Esophagus squamous epithelium (tissue), 5 donors: ENCODE data around the gene HAPSTR1. TPM values are rescaled to one million over a fixed set of nuclear protein-coding genes. Genes with fewer than 3 reads are reported as not detected.
A peak's percentile ranks its signal among the peaks of the same experiment; 100 is the strongest.

ENCODE experiments used
- DNase-seq: peaks from one replicate; lab custom pipeline; 2025; lab: John Stamatoyannopoulos, UW
- H3K27ac ChIP-seq, 4 donors: fragments of 200-600 bp; sonication (generic); one replicate each; pipeline ENCODE4 v1.5.1; 2016 to 2019; ENCODE audit warnings: mild to moderate bottlenecking in 1 of 4
- H3K27me3 ChIP-seq, 4 donors: fragments of 200-600 bp; sonication (generic); 1 replicate in 3 of 4; 2 replicates in 1 of 4; pipeline versions ENCODE4 v1.5.1 to v1.6.0; 2017 to 2021; ENCODE audit warnings: antibody characterized with exemption in 1 of 4
- H3K36me3 ChIP-seq, 3 donors: fragments of 200-600 bp; sonication (generic); one replicate each; pipeline ENCODE4 v1.5.1; 2016 to 2019
- H3K4me1 ChIP-seq, 3 donors: fragments of 200-600 bp; sonication (generic); one replicate each; pipeline ENCODE4 v1.5.1; 2017 to 2019
- H3K4me3 ChIP-seq, 4 donors: fragments of 200-600 bp; sonication (generic); 1 replicate in 3 of 4; 2 replicates in 1 of 4; pipeline ENCODE4 v1.5.1; 2016 to 2019; ENCODE audit warnings: mild to moderate bottlenecking in 2 of 4, moderate library complexity in 1 of 4
- H3K9me3 ChIP-seq, 3 donors: fragments of 200-600 bp; sonication (generic); one replicate each; pipeline ENCODE4 v1.5.1; 2016 to 2019
- POLR2A ChIP-seq, 4 donors: fragments of 450-650 bp; IDR thresholded peaks; one replicate each; pipeline ENCODE4 v1.6.1; 2017; ENCODE audit warnings: antibody characterized with exemption in 4 of 4, mild to moderate bottlenecking in 4 of 4, moderate library complexity in 3 of 4
- WGBS, 2 donors: methylation state at CpG; one replicate each; pipeline ENCODE4 v1.1.5; 2018; 5-methylcytosine and 5-hydroxymethylcytosine counted together
- intact Hi-C: fragments of 100-400 bp; cut with DNase I; formaldehyde crosslinking; loops from one replicate; pipeline ENCODE4 v1.15.0; 2022
- total RNA-seq, 4 donors: library from RNA; depleted of rRNA; stranded (reverse); fragments of >200 nt; gene quantifications; one replicate each; pipeline ENCODE4 v1.1.0, GENCODE V29; 2016
- TF ChIP-seq, protein P1 (sequence below), 6 experiments: fragments of 450-650 bp in 4 of 6; fragments of 200-600 bp in 2 of 6; sonication (generic) in 2 of 6; IDR thresholded peaks; one replicate each; pipeline ENCODE4 v1.5.1; 2016 to 2019; ENCODE audit warnings: antibody characterized with exemption in 6 of 6, mild to moderate bottlenecking in 4 of 6, moderate library complexity in 4 of 6
- donor health status: DM: yes; HTN: yes; CAD: no.

Gene HAPSTR1
- total RNA-seq, 4 donors from 2014 or later = 37.8 to 59.8 (median 47.0) TPM

GRCh38 chr16:9095171-9095570, 3.7 kb downstream of the HAPSTR1 start:
- intact Hi-C loops = no loop called here
- H3K9me3 ChIP-seq = no peaks in the 10 kb centered on the region
- DNase-seq = no peak
- H3K4me1 ChIP-seq = peaks cover 43 to 80% (median 70%) of the 10 kb centered on the region in 3 donors
- peak overlapping the region in 1 of 4 donors; percentile 100 for H3K27ac ChIP-seq
- no peaks in the 10 kb centered on the region for H3K27me3 ChIP-seq
- peak overlapping the region in 3 of 4 donors; percentile 86 to 98 (median 96) for H3K4me3 ChIP-seq
- no peak for TF ChIP-seq POLR2A (IDR thresholded peaks at IDR 0.05)
- TF ChIP-seq, protein P1, sequence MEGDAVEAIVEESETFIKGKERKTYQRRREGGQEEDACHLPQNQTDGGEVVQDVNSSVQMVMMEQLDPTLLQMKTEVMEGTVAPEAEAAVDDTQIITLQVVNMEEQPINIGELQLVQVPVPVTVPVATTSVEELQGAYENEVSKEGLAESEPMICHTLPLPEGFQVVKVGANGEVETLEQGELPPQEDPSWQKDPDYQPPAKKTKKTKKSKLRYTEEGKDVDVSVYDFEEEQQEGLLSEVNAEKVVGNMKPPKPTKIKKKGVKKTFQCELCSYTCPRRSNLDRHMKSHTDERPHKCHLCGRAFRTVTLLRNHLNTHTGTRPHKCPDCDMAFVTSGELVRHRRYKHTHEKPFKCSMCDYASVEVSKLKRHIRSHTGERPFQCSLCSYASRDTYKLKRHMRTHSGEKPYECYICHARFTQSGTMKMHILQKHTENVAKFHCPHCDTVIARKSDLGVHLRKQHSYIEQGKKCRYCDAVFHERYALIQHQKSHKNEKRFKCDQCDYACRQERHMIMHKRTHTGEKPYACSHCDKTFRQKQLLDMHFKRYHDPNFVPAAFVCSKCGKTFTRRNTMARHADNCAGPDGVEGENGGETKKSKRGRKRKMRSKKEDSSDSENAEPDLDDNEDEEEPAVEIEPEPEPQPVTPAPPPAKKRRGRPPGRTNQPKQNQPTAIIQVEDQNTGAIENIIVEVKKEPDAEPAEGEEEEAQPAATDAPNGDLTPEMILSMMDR (IDR thresholded peaks at IDR 0.05) = no peak
- WGBS, 2 donors = 5 to 9% methylated on average over 1 of the region's 1 CpG
- H3K36me3 ChIP-seq = peaks cover 0 to 45% (median 3%) of the 10 kb centered on the region in 3 donors

- peaks cover 43 to 80% (median 74%) of the 10 kb centered on the region in 3 donors for H3K4me1 ChIP-seq
- intact Hi-C loops = no loop called here
- peaks cover 2 to 52% (median 3%) of the 10 kb centered on the region in 3 donors for H3K36me3 ChIP-seq
- H3K9me3 ChIP-seq = no peaks in the 10 kb centered on the region
- peak overlapping the region in 2 of 4 donors; percentile 86 to 98 for H3K4me3 ChIP-seq
- no peak for DNase-seq
- no peak for TF ChIP-seq POLR2A (IDR thresholded peaks at IDR 0.05)
- TF ChIP-seq, protein P1 (IDR thresholded peaks at IDR 0.05) = no peak
- peak overlapping the region in 2 of 4 donors; percentile 11 to 27 for H3K27ac ChIP-seq
- no peaks in the 10 kb centered on the region for H3K27me3 ChIP-seq
- WGBS, 2 donors = 30 to 64% methylated on average over 1 of the region's 1 CpG
Observed at GRCh38 chr16:9095656-9096397, 4.4 kb downstream of the HAPSTR1 start.

DNA sequence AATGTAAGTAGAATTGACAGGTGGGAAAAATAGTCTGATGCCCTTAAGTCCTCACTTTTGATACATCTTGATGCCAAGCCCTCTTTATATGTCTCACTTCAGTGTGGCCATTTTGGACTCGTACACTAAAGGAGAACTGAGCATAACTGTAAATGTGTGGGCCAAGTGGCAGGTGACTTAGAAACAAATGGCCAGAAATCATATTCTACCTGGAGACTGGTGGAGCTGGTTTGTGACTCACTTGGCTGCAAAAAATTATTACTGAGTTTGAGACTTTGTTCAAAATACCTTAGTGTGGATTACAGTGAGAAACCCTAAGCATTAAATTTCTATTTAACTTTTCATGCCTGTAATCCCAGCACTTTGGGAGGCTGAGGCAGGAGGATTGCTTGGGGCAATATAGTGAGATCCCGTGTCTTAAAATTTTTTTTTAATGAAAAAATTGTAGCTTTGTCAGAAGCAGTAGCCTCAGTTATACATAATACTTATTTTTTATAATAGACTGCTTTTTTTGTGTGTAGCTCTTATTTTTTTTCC, 5.0 kb downstream of the HAPSTR1 start:
- 33 to 40% methylated on average over 2 of the region's 2 CpGs for WGBS, 2 donors
- Histone ChIP-seq H3K4me1 (peaks cover 43 to 86% (median 78%) of the 10 kb centered on the region in 3 donors), H3K4me3 (peak overlapping the region in 1 of 4 donors; percentile 98), H3K36me3 (peaks cover 3 to 58% (median 8%) of the 10 kb centered on the region in 3 donors), H3K9me3 (no peaks in the 10 kb centered on the region), H3K27me3 (no peaks in the 10 kb centered on the region), H3K27ac (peak overlapping the region in 2 of 4 donors; percentile 11 to 27)
- TF ChIP-seq POLR2A (IDR thresholded peaks at IDR 0.05) = no peak
- TF ChIP-seq, protein P1 (IDR thresholded peaks at IDR 0.05) = no peak
- intact Hi-C loops = no loop called here
- DNase-seq = no peak

DNA sequence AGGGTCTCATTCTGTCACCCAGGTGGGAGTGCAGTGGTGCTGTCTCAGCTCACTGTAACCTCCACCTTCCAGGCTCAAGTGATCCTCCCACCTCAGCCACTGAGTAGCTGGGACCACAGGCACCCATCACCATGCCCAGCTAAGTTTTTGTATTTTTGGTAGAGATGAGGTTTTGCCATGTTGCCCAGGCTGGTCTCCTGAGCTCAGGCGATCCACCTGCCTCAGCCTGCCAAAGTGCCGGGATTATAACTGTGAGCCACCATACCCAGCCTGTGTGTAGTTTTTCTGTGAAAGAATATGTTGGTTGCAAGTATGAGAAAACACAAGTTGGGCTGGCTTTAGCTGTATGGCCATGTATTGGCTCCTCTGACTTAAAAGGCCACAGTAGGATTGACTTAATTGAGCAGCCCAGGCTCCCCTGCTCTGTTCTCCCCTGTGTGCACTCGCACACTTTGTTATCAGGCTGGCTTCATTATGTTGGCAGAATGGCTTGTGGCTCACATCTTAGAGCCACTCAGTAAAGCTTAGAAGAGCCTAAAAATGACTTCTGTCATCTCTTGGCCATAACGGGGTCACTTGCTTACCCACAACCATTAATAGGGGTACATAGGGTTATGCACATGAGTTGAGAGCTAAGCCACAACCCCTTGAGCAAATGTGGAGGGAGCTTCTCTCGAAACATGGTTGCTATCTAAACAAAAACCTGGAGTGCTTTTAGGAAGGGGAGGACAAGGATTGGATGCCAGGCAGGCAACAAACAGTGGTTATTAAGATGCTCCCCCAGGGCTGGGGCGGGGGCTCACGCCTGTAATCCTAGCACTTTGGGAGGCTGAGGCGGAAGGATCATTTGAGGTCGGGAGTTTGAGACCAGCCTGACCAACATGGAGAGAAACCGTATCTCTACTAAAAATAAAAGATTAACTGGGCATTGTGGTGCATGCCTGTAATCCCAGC, 6.1 kb downstream of the HAPSTR1 start:
- no peaks in the 10 kb centered on the region for H3K27me3 ChIP-seq
- no peaks in the 10 kb centered on the region for H3K9me3 ChIP-seq
- intact Hi-C loops = no loop called here
- no peak for DNase-seq
- H3K36me3 ChIP-seq = peaks cover 3 to 66% (median 8%) of the 10 kb centered on the region in 3 donors
- H3K4me1 ChIP-seq = peaks cover 50 to 97% (median 83%) of the 10 kb centered on the region in 3 donors
- TF ChIP-seq, protein P1 (IDR thresholded peaks at IDR 0.05) = no peak
- TF ChIP-seq POLR2A (IDR thresholded peaks at IDR 0.05) = no peak
- H3K4me3 ChIP-seq = no peak overlapping the region
- peak overlapping the region in 1 of 4 donors; percentile 9 for H3K27ac ChIP-seq
- WGBS, 2 donors = 57 to 68% methylated on average over 8 to 9 of the region's 10 CpGs
